ENCODE measurements around the gene ENO4. TPM values are rescaled to one million over a fixed set of nuclear protein-coding genes. Genes with fewer than 3 reads are reported as not detected.

The ENO4 gene
- total and polyA plus RNA-seq, 7 experiments from 2014 or later, result not detected

DNA sequence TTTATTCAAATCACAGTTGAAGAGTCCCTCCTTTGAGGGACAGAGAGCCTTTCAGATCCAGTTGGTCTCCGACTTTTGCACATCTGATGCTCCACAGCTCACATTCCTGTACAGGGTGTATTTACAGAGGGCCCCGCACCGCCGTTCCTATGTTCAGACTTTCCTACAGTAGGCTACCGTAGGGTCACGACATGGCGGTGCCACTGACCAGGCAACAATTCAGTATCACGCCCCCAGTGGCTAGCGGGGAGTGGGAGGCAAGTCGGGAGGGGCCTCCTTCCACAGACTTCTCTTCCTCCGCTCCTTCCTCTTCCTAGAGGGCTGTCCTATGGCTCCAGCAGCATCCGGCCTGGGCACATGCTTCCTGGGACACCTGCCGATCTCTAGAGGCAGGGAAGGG lies 40.6 kb upstream of the ENO4 start:
- H3K36me3 ChIP-seq (ENCODE audit: control insufficient read depth in 2 of 3, insufficient read depth in 3 of 3, low read length in 3 of 3), result no peaks in the 10 kb centered on the region
- Mint-ChIP-seq H3K27ac (no peak overlapping the region), H3K4me3 (no peak overlapping the region), H3K9me3 (no peaks in the 10 kb centered on the region), H3K4me1 (no peaks in the 10 kb centered on the region), H3K27me3 (peaks cover 0 to 25% (median 17%) of the 10 kb centered on the region in 5 donors), H3K36me3 (no peaks in the 10 kb centered on the region)
- no peak overlapping the region for H3K4me3 ChIP-seq (ENCODE audit: low read length)
- H3K4me1 ChIP-seq (ENCODE audit: control insufficient read depth in 2 of 2, insufficient read depth in 2 of 2, low read length in 2 of 2), result no peaks in the 10 kb centered on the region
- H3K9me3 ChIP-seq (ENCODE audit: control insufficient read depth in 2 of 3, low read length in 3 of 3), result no peaks in the 10 kb centered on the region
- no peaks in the 10 kb centered on the region for H3K27me3 ChIP-seq (ENCODE audit: control insufficient read depth in 2 of 2, insufficient read depth in 2 of 2, low read length in 2 of 2)
- POLR2A ChIA-PET, result no interaction called here
- DNase-seq (no peak), ATAC-seq (no peak)
- no peak overlapping the region for H3K27ac ChIP-seq (ENCODE audit: low read depth, low read length)
- intact Hi-C loops (cut with micrococcal nuclease), result no loop called here
- CTCF ChIA-PET, result no interaction called here

DNA sequence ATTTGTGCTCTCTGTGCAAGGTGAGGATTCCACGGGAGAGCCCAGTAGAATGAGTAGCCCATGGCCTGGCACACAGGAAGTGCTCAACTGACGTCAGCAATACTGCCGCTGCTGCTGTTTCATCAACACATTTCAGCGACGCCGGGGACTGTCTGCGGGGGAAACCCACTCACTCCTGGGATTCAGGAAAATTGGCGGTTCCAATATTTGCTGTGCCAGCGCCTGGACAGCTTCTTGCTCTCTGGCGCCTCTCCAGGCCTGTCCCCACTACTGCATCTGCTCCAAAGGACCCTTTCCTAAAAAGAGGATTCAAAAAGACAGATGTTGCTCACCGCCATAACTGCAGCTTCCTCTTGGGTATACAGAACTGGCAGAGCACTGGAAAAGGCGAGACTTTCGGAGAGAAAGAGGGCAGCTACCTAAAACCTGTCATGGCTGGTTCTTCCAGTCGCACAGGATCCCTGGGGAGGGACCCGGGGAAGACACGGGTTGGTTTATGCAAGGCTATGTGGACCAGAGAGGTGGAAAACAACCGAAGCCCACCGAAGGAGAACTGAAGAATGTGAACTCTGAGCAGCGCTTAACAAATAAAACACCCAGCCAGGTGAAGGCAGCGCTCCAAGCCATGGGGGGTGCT lies 39.7 kb upstream of the ENO4 start:
- Histone ChIP-seq H3K4me1 (ENCODE audit: control insufficient read depth in 2 of 2, insufficient read depth in 2 of 2, low read length in 2 of 2) (no peaks in the 10 kb centered on the region), H3K4me3 (ENCODE audit: low read length) (no peak overlapping the region), H3K27ac (ENCODE audit: low read depth, low read length) (no peak overlapping the region), H3K27me3 (ENCODE audit: control insufficient read depth in 2 of 2, insufficient read depth in 2 of 2, low read length in 2 of 2) (no peaks in the 10 kb centered on the region), H3K9me3 (ENCODE audit: control insufficient read depth in 2 of 3, low read length in 3 of 3) (no peaks in the 10 kb centered on the region), H3K36me3 (ENCODE audit: control insufficient read depth in 2 of 3, insufficient read depth in 3 of 3, low read length in 3 of 3) (no peaks in the 10 kb centered on the region)
- CTCF ChIA-PET, result no interaction called here
- H3K27ac Mint-ChIP-seq, result peak overlapping the region in 1 of 9 donors; percentile 65
- H3K9me3 Mint-ChIP-seq, result no peaks in the 10 kb centered on the region
- ATAC-seq (no peak), DNase-seq (no peak)
- intact Hi-C loops (cut with micrococcal nuclease), result no loop called here
- H3K4me3 Mint-ChIP-seq, result no peak overlapping the region
- H3K4me1 Mint-ChIP-seq, result no peaks in the 10 kb centered on the region
- H3K36me3 Mint-ChIP-seq, result no peaks in the 10 kb centered on the region
- POLR2A ChIA-PET, result no interaction called here
- peaks cover 0 to 28% (median 17%) of the 10 kb centered on the region in 5 donors for H3K27me3 Mint-ChIP-seq

- H3K4me3 Mint-ChIP-seq, result no peak overlapping the region
- Histone ChIP-seq H3K36me3 (ENCODE audit: control insufficient read depth in 2 of 3, insufficient read depth in 3 of 3, low read length in 3 of 3) (no peaks in the 10 kb centered on the region), H3K4me3 (ENCODE audit: low read length) (no peak overlapping the region), H3K9me3 (ENCODE audit: control insufficient read depth in 2 of 3, low read length in 3 of 3) (no peaks in the 10 kb centered on the region), H3K27me3 (ENCODE audit: control insufficient read depth in 2 of 2, insufficient read depth in 2 of 2, low read length in 2 of 2) (no peaks in the 10 kb centered on the region), H3K4me1 (ENCODE audit: control insufficient read depth in 2 of 2, insufficient read depth in 2 of 2, low read length in 2 of 2) (no peaks in the 10 kb centered on the region), H3K27ac (ENCODE audit: low read depth, low read length) (no peak overlapping the region)
- no peaks in the 10 kb centered on the region for H3K4me1 Mint-ChIP-seq
- H3K27ac Mint-ChIP-seq, result no peak overlapping the region
- ChIA-PET CTCF (no interaction called here), POLR2A (no interaction called here)
- DNase-seq, result no peak
- H3K36me3 Mint-ChIP-seq, result no peaks in the 10 kb centered on the region
- ATAC-seq, result no peak
- H3K27me3 Mint-ChIP-seq, result peaks cover 0 to 25% (median 17%) of the 10 kb centered on the region in 5 donors
- peaks cover 0 to 2% (median 0%) of the 10 kb centered on the region in 11 donors for H3K9me3 Mint-ChIP-seq
- intact Hi-C loops (cut with micrococcal nuclease), result no loop called here
Measured at GRCh38 chr10:116810120-116810500, 39.2 kb upstream of the ENO4 start.

DNA sequence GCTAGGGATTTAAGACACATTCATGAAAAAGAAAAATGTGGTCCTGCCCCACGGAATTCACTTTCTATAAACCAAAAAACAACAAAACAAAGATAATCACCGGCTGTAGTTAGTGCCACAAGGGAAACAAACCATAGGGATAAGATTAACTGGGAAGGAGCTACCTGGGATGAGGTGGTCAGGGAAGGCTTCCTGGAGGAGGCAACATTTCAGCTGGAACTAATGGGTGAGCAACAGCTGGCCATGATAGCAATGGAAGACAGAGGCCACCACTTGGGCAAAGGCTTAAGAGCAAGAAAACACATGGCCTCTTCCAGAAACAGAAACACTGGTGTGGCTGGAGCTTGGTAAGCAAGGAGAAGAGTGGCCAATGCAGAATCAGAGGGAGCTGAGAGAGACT lies 38.4 kb upstream of the ENO4 start:
- Histone ChIP-seq H3K27me3 (ENCODE audit: control insufficient read depth in 2 of 2, insufficient read depth in 2 of 2, low read length in 2 of 2) (peaks cover 0 to 3% of the 10 kb centered on the region in 2 donors), H3K9me3 (ENCODE audit: control insufficient read depth in 2 of 3, low read length in 3 of 3) (no peaks in the 10 kb centered on the region), H3K4me3 (ENCODE audit: low read length) (no peak overlapping the region), H3K36me3 (ENCODE audit: control insufficient read depth in 2 of 3, insufficient read depth in 3 of 3, low read length in 3 of 3) (no peaks in the 10 kb centered on the region), H3K27ac (ENCODE audit: low read depth, low read length) (no peak overlapping the region), H3K4me1 (ENCODE audit: control insufficient read depth in 2 of 2, insufficient read depth in 2 of 2, low read length in 2 of 2) (no peaks in the 10 kb centered on the region)
- CTCF ChIA-PET, result no interaction called here
- Mint-ChIP-seq H3K27me3 (peaks cover 0 to 25% (median 17%) of the 10 kb centered on the region in 5 donors), H3K9me3 (peaks cover 0 to 2% (median 0%) of the 10 kb centered on the region in 11 donors), H3K36me3 (no peaks in the 10 kb centered on the region), H3K4me1 (no peaks in the 10 kb centered on the region), H3K4me3 (no peak overlapping the region), H3K27ac (no peak overlapping the region)
- ATAC-seq (no peak), DNase-seq (no peak)
- POLR2A ChIA-PET, result no interaction called here
- intact Hi-C loops (cut with micrococcal nuclease), result no loop called here

GRCh38 chr10:116811691-116812090 lies 37.6 kb upstream of the ENO4 start:
- Mint-ChIP-seq H3K27me3 (peaks cover 0 to 28% (median 17%) of the 10 kb centered on the region in 5 donors), H3K4me3 (no peak overlapping the region), H3K9me3 (peaks cover 0 to 2% (median 0%) of the 10 kb centered on the region in 11 donors), H3K27ac (no peak overlapping the region), H3K36me3 (no peaks in the 10 kb centered on the region), H3K4me1 (no peaks in the 10 kb centered on the region)
- ChIA-PET CTCF (no interaction called here), POLR2A (no interaction called here)
- DNase-seq (no peak), ATAC-seq (no peak)
- H3K36me3 ChIP-seq (ENCODE audit: control insufficient read depth in 2 of 3, insufficient read depth in 3 of 3, low read length in 3 of 3), result no peaks in the 10 kb centered on the region
- intact Hi-C loops (cut with micrococcal nuclease), result no loop called here
- no peaks in the 10 kb centered on the region for H3K9me3 ChIP-seq (ENCODE audit: control insufficient read depth in 2 of 3, low read length in 3 of 3)
- no peak overlapping the region for H3K27ac ChIP-seq (ENCODE audit: low read depth, low read length)
- H3K27me3 ChIP-seq (ENCODE audit: control insufficient read depth in 2 of 2, insufficient read depth in 2 of 2, low read length in 2 of 2), result peaks cover 0 to 3% of the 10 kb centered on the region in 2 donors
- no peak overlapping the region for H3K4me3 ChIP-seq (ENCODE audit: low read length)
- H3K4me1 ChIP-seq (ENCODE audit: control insufficient read depth in 2 of 2, insufficient read depth in 2 of 2, low read length in 2 of 2), result no peaks in the 10 kb centered on the region

- intact Hi-C loops (cut with micrococcal nuclease), result no loop called here
- Mint-ChIP-seq H3K27me3 (peaks cover 0 to 39% (median 23%) of the 10 kb centered on the region in 5 donors), H3K9me3 (peaks cover 0 to 5% (median 0%) of the 10 kb centered on the region in 11 donors), H3K4me1 (no peaks in the 10 kb centered on the region), H3K4me3 (no peak overlapping the region), H3K36me3 (no peaks in the 10 kb centered on the region), H3K27ac (no peak overlapping the region)
- DNase-seq (no peak), ATAC-seq (no peak)
- H3K4me3 ChIP-seq (ENCODE audit: low read length), result no peak overlapping the region
- no peaks in the 10 kb centered on the region for H3K4me1 ChIP-seq (ENCODE audit: control insufficient read depth in 2 of 2, insufficient read depth in 2 of 2, low read length in 2 of 2)
- ChIA-PET CTCF (no interaction called here), POLR2A (no interaction called here)
- no peak overlapping the region for H3K27ac ChIP-seq (ENCODE audit: low read depth, low read length)
- no peaks in the 10 kb centered on the region for H3K9me3 ChIP-seq (ENCODE audit: control insufficient read depth in 2 of 3, low read length in 3 of 3)
- H3K27me3 ChIP-seq (ENCODE audit: control insufficient read depth in 2 of 2, insufficient read depth in 2 of 2, low read length in 2 of 2), result peaks cover 0 to 3% of the 10 kb centered on the region in 2 donors
- no peaks in the 10 kb centered on the region for H3K36me3 ChIP-seq (ENCODE audit: control insufficient read depth in 2 of 3, insufficient read depth in 3 of 3, low read length in 3 of 3)
Measured at GRCh38 chr10:116815641-116816415, 33.5 kb upstream of the ENO4 start.

DNA sequence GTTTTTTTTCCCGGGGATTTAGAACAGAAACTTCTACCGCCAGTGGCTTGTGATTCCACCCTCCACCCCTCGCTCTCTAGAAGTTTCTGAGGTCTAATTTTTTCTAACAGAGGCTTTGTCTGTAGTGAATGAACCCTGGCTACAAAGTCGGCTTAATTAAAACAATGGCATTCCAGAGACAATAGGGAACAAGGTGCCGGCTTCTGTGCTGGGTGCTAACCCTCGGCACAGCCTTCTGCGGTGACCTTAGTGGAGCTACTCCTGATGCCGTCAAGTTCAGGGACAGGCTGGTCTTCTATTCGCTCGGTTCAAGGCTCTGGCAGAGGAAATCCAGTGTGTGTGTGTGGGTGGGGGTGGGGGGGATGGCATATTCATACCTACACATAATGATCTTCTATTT lies 32.1 kb upstream of the ENO4 start:
- H3K9me3 Mint-ChIP-seq, result peaks cover 0 to 7% (median 3%) of the 10 kb centered on the region in 11 donors
- Histone ChIP-seq H3K4me1 (ENCODE audit: control insufficient read depth in 2 of 2, insufficient read depth in 2 of 2, low read length in 2 of 2) (no peaks in the 10 kb centered on the region), H3K9me3 (ENCODE audit: control insufficient read depth in 2 of 3, low read length in 3 of 3) (no peaks in the 10 kb centered on the region), H3K27ac (ENCODE audit: low read depth, low read length) (no peak overlapping the region), H3K4me3 (ENCODE audit: low read length) (no peak overlapping the region), H3K27me3 (ENCODE audit: control insufficient read depth in 2 of 2, insufficient read depth in 2 of 2, low read length in 2 of 2) (peaks cover 0 to 3% of the 10 kb centered on the region in 2 donors), H3K36me3 (ENCODE audit: control insufficient read depth in 2 of 3, insufficient read depth in 3 of 3, low read length in 3 of 3) (no peaks in the 10 kb centered on the region)
- H3K4me1 Mint-ChIP-seq, result no peaks in the 10 kb centered on the region
- ChIA-PET CTCF (no interaction called here), POLR2A (interaction anchor here (0.7 kb wide), 1 partner anchor 16 kb away, joined by 3 read pairs; no protein-coding TSS in a partner anchor)
- no peak for ATAC-seq
- H3K27ac Mint-ChIP-seq, result no peak overlapping the region
- peaks cover 0 to 47% (median 28%) of the 10 kb centered on the region in 5 donors for H3K27me3 Mint-ChIP-seq
- H3K4me3 Mint-ChIP-seq, result no peak overlapping the region
- peaks cover 0 to 5% (median 0%) of the 10 kb centered on the region in 5 donors for H3K36me3 Mint-ChIP-seq
- no peak for DNase-seq
- intact Hi-C loops (cut with micrococcal nuclease), result no loop called here
